ENCODE measurements around the gene ZNG1A.
"Not testable (repeated sequence)": the region's sequence is repeated elsewhere in the genome, so short reads cannot be mapped to it uniquely, and the experiment has no call there.

ZNG1A gene

GRCh38 chr9:93909-94308 lies 84.9 kb downstream of the ZNG1A start:
- not testable (repeated sequence) for DNase-seq

- DNase-seq, result not testable (repeated sequence)
Observed at GRCh38 chr9:90851-91250, 88.0 kb downstream of the ZNG1A start.

- not testable (repeated sequence) for DNase-seq
Observed at GRCh38 chr9:88396-89037, 90.3 kb downstream of the ZNG1A start.

- DNase-seq, result not testable (repeated sequence)
Observed at GRCh38 chr9:87860-88259, 91.0 kb downstream of the ZNG1A start.

- not testable (repeated sequence) for DNase-seq
Observed at GRCh38 chr9:87105-87504, 91.8 kb downstream of the ZNG1A start.

- DNase-seq, result not testable (repeated sequence)
Observed at GRCh38 chr9:86697-87096, 92.2 kb downstream of the ZNG1A start.

- not testable (repeated sequence) for DNase-seq
Observed at GRCh38 chr9:82932-83689, 95.7 kb downstream of the ZNG1A start.

- DNase-seq, result not testable (repeated sequence)
Observed at GRCh38 chr9:78333-78732, 100.5 kb downstream of the ZNG1A start.

GRCh38 chr9:76389-76788 lies 102.5 kb downstream of the ZNG1A start:
- DNase-seq, result not testable (repeated sequence)

GRCh38 chr9:73900-74525 lies 104.8 kb downstream of the ZNG1A start:
- not testable (repeated sequence) for DNase-seq

GRCh38 chr9:73076-73899 lies 105.6 kb downstream of the ZNG1A start:
- not testable (repeated sequence) for DNase-seq

All from NCI-H2081 treated with DMSO at 0.1 percent for 48 hours (cell line).